C4-2B (cell line): Measurements from ENCODE around the gene BCR.

Experiments used
- CTCF ChIP-seq: fragments of 450-650 bp; conservative IDR thresholded peaks from 2 replicates; pipeline ENCODE4 v1.5.1; 2017; ENCODE audit warnings: mild to moderate bottlenecking
- ZFX ChIP-seq: fragments of 450-650 bp; IDR thresholded peaks from 2 replicates; pipeline ENCODE4 v1.6.1; 2017

- TF ChIP-seq CTCF: no peak
- TF ChIP-seq ZFX: no peak
Observed at GRCh38 chr22:23259916-23260644, 79.8 kb downstream of the BCR start.
